ENCODE measurements around the gene MAGEL2.
A peak's percentile ranks its signal among the peaks of the same experiment; 100 is the strongest.

MAGEL2 gene

DNA sequence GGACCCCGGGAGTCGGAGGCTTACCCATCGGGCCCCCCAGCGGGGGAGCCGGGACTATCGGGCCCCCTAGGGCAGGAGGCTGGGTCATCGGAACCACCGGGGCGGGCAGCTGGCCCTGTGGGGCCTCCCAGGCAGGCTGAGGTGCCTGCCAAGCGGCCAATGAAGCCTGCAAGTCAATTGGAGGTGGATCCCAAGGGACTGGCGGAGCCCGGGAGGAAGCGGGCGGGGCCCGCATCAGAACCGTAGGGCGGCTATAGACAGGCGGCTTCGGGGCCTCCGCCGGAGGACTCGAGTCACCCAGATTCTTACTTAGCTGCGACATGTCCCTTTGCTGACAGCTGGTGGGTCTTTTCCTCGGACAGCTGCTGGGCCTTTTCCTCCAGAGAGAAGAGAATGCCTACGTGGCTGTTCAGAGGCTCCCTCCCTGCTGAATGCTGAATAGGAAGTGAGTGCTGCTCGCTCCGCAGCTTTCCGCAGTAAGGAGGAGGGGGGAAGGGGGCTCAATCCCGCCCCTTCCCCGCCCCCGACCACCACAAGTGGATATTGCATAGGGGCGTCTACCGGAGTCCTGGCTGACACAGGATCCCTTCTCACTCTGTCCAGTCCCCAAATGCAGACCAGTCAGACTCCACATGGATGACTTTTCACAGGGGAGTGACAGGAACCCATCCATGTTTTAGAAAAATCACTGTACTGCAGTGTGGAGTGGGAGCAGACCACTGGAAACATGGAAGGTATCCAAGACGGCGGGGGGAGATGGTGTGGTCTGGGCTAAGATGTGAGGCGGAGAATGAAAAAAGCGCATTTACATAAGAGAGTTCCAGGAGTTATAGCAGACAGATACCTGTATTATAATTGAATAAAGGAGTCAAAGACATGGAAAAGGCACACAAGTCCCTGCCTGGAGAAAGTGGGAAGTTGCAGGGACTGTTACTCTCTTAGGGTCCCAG, at the start of gene MAGEL2:
TSS of gene MAGEL2 (minus strand) at position 447 of the 950 bp plus-strand sequence. CDS start at position 322, 125 bp downstream.
- DNase-seq = peak; percentile 86

DNA sequence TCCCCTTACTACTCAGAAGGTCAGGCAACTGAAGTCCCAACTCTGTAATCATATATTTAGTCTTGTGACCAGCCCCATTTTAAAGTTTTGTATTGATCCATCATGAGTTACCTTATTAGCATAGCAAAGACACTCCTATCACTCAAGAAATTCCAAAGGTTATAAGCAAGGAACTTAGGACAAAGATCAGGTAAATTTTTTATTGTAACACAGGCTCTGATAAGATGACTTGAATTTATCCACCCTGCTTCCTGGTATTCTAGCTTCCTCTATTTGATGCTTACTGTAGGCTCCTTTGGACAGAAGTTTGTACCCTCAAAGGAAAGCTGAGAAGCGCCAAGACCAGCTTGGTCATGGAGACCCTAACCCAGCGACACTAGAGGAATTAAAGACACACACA, 47.6 kb upstream of the MAGEL2 start:
- DNase-seq = no peak

DNA sequence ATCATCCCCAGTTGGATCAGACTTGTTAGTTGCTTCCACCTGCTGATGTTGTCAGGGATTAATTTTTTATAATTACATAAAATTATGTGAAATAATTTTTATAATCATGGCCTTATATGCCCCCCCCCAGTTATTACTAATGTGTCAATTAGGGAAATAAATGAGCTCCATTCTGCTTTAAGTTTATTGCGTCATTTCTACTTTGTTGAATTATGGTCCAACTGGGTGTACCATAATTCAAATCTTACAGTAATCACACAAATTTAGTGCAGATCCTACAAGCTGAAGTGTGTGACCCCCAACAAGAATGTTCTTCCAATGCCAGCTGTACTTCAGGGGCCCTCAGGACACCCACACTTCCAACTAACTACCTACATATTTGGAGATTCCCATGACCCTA, 46.9 kb upstream of the MAGEL2 start:
- no peak for DNase-seq

DNA sequence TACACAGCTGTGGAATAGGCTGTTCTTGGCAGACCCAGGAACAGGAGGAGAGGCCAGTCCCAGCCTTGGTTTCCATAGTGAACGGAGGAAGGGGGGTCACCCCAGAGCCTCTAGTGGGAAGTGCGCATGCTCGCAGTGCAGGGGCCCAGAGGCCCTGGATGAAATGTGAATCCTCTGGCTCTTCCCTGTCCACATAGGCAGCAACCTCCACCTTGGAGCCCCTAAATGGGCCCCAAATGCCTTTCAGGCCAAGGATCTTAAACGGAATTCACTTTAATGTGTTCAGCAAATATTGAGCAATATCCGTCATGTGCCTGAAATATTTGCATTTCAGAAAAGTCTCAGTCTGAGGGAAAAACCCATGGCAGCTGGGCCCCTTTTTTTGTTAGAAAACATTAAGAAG, 42.8 kb upstream of the MAGEL2 start:
- peak; percentile 93 for DNase-seq

DNA sequence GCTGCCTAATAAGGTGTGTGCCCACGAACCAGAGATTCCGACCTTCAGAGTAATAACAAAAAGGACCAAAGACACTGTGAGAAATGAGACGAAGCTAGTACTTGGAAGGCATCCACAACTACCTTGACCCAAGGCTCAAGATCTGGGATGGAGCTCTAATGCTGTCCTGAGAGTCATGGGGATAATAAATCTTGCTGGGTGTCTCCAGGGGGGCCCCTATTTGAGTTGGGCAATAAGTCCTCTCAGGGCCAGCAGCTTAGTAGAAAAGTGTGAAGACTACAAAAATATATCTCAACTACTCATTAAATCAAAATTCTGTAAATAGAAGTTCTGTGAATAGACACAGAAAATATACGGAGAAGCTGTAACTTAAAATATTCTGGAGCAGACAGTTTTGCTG, 42.3 kb upstream of the MAGEL2 start:
- DNase-seq = no peak

DNA sequence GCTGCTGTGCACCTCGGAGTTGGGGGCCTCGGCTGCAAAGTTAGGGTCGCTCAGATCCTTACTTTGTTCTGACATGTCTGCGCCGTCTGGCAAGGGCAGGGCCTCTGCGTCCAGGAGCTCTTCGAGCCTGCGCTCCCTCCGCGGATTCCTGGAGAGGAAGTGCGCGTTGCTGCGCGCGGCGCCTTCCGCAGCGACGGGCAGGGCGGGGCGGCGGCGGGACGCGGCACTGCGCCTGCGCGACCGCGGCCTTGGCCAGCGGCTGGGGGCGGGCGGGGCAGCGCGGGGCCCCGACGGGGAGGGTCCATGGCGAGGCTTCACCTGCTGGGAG, 39.4 kb upstream of the MAGEL2 start, which contains the start of gene NDN:
TSS of gene NDN (minus strand) at position 163 of the 328 bp plus-strand sequence. CDS start at position 75, 88 bp downstream.
- DNase-seq = peak; percentile 80

DNA sequence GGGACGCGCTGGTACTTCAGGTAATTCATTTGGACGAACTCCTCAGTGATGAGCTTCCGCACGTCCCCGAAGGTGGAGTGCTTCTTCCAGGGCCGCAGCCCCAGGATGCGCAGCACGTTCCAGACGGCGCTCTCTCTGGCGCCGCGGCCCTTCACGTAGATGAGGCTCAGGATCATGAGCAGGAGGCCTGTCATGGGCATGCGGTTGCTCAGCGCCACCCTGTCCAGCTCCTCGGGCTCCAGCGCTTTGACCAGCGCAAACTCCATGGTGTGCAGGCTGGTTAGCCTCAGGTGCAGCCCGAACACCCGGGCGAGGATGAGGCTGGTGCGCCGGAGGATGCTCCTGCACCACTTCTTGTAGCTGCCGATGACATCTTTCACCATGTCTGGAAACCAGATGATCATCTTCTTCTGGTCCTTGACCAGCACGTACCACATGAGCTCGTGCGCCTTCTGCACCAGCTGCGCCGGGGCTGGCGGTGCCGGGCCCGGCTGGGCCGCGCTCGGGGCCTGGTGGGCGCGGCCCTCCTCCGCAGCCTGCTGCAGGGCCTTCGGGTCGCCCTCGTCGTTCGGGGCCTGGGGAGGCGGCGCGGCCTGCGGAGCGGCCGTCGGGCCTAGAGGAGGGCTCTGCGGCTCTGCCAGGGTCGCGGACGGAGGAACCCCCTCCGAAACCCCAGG, 38.9 kb upstream of the MAGEL2 start:
- DNase-seq = no peak

DNA sequence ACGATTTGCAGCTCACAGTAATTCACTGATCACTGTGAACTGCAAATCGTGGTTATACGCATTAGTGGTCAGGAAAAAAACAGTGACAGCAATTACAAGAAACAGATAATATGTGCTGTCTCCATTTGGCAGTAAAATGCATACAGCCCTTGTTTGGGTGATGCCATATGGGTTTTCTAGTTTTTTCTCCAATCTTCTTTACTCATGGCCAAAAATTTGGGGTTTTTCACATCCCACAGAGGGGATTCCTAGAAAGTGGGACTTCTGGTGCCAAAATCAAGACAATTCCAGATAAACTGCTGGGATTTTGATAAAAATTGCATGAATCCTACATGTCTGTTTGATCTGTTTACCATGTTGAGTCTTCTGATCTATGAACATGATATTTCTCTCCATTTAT, 23.8 kb upstream of the MAGEL2 start:
- no peak for DNase-seq

DNA sequence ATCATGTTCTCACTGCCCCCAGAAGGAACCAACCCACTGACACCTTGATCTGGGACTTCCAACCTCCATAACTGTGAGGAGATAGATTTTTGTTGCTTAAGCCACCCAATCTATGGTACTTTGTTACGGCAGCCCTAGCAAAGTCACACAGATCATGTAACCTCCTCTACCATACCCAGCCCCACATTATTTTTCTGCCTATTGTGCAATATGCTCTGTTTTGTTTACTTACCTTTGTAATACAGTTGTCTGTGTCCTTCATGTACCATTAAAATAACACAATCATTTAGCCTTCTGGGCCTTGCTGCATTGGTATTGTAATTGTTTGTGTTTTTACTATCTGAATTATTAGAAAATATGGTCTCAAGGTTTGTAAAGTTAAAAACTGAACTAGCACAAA, 23.3 kb upstream of the MAGEL2 start:
- DNase-seq = no peak

DNA sequence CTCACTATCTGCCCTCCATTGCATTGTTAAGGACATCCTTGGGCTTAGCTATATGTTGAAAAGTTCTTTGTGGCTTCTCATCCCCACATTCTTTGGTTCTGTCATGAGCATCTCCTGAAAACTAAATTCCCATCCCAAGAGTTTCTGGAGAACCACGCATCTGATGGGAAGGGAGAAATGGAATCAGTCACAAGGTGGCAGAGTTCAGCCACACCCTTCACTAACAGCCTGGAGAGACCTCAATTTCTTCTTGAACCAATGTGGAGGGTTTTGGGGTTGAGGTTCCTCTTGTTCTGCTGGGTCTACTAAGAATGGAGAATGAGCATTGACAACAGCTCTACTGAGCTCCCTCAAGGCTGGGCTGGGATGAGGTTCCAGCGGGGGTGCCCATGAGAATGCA, 15.6 kb upstream of the MAGEL2 start:
- no peak for DNase-seq

DNA sequence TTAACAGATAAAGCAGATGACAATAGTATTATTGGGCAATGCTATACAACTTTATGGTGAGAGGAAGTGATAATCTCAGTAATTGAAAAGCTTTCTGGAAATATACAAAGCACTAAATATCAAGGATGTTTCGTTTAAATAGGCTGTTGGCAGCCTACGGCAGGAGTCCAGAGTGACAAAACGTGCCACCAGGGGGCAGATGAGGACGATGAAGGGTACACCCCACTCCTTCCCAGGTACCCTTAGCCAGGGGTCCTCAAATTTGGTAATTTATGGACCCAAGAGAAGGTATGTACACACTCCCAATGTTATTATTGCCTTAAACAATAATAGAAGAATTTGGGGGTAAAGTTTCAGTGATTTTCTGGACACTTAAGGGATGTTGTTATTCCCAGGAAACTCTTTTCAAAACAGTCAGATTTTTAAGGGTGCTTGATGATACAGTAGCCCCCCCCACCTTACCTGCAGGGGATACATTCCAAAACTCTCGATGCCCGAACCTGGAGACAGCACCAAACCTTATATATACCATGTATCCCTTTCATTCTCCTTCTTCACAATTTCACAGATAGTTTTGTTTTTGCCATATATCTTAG, 1.4 kb upstream of the MAGEL2 start:
- DNase-seq = no peak

DNA sequence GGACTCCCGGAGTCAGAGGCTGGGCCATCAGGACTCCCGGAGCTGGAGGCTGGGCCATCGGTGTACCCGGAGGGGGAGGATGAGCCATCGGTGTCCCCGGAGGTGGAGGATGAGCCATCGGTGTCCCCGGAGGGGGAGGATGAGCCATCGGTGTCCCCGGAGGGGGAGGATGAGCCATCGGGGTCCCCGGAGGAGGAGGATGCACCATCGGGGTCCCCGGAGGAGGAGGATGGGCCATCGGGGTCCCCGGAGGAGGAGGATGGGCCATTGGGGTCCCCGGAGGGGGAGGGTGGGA, 719 bp downstream of the MAGEL2 start:
- no peak for DNase-seq

DNA sequence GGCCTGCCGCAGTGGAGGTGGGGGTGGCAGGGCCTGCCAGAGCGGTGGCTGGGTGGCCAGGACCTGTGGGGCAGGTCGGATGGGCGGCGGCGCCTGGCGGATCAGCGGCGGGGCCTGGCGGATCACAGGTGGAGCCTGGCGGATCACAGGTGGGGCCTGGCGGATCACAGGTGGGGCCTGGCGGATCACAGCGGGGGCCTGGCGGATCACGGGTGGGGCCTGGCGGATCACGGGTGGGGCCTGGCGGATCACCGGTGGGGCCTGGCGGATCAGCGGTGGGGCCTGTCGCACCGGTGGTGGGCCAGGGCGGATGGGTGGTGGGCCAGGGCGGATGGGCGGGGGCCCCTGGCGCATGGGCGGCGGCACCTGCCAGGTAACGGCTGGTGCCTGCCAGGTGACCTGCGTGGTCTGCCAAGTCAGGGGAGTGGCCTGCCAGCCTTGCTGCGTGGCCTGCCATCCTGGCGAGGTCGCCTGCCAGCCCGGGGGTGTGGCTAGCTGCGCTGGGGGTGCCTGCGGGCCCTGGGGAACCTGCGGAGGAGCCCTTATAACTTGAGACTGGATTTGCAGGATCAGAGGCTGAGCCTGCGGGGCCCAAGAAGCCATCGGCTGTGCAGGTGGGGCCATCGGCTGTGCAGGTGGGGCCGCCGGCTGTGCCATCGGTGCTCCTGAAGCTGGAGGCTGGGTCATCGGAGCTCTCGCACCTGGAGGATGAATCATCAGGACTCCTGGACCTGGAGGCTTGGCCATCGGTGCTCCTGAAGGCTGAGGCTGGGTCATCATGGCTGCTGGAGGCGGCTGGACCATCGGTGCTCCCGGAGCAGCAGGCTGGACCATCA, 1.3 kb downstream of the MAGEL2 start:
- no peak for DNase-seq

DNA sequence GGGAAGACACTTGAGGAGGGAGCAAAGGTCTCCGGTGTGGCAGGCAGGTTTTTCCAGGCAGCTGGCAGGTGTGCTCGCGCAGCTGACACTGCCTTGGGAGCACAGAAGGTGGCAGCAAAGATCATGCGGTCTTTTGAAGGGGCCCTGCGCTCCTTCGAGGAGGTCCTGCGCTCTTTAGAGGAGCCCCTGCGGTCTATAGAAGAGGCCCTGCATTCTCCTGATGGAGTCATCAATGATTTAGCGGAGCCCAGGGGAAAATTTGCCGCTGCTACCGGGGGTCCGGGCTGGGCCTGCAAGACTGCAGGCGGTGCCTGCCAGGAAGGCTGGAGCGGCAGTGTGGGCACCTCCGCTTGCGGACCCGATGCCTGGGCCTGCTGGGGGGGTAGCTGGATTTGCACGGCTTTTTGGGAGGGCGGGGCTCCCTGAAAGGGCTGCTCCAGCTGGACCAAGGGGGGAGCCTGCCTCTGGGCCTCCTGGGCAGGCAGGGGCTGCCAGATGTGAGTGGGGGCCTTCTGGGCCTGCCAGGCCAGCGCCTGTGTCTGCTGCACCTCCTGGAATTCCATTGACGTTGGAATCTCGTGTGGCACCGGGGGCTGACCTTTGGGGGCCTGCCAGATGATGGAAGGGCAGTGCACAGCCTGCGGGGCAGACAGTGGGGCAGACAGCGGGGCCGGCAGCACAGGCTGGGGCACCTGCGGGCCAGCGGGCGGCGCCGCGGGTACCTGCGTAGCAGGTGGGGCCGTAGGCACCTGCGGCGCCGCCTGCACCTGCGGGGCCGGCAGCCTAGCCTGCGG, 2.1 kb downstream of the MAGEL2 start:
- DNase-seq = no peak

DNA sequence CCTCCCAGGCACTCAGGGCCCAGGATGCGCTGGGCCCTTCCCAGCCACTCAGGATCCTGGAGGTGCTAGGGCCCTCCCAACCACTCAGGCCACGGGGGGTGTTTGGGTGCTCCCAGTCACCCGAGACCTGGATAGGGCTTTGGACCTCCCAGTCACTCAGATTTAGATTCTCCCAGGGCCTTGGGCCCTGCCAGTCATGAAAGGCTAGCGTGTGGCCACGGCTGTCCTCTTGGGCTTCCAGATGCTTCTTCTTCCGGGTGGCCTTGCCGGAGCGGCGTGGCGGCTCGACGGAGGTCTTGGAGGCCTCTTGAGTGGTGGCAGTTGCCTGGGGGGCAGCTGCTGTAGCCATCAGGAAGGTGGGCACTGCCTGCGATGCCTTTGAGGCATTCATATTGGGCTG, 2.8 kb downstream of the MAGEL2 start:
- no peak for DNase-seq

DNA sequence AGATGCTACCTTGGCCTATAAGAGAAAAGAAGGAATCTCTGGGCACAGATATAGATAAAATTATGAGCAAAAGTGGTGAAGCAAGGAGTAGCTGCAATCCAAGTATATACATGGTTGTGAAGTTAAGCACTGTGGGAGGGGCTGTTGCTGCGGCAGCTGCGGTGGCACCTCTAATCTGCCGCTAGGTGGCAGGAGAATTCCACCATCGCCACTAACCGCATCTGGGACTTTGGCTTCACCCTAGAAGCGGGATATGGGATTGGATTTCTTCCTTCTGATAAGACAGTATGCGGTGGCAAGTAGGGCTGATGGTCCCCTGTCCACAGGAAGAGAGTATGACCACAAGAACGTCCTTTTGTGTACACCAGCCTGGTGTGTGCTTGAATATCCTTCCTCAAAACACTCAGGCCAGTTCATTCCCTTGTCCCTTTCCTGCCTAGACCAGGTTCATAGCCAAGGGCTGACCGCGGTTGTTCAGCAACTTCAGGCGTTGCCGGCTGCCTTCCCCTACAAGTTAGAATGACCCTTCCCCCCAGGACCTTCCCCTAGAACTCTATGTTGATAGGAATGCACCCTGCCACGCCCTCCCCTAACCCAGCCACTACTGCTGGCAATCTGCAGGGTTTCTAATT, 5.1 kb downstream of the MAGEL2 start:
- peak; percentile 65 for DNase-seq

DNA sequence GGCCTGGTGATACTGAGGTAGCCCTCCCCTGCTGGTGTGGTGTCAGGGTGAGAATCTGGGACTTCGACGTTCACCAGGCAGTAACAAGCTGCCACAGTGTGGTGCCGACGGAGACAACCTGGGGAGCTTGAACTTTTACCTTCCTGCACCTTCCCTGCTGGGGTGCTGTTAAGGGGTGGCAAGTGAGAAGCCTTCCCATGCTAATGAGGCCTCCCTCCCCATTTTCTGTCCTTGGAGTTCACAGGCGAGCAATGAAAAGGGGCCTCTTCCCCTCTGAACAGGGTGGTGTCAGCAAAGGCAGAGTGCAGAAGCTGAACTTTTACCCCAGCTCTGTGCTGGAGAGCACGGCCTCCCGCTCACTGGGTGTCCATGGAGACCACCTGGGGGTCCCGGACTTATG, 13.5 kb downstream of the MAGEL2 start:
- no peak for DNase-seq

DNA sequence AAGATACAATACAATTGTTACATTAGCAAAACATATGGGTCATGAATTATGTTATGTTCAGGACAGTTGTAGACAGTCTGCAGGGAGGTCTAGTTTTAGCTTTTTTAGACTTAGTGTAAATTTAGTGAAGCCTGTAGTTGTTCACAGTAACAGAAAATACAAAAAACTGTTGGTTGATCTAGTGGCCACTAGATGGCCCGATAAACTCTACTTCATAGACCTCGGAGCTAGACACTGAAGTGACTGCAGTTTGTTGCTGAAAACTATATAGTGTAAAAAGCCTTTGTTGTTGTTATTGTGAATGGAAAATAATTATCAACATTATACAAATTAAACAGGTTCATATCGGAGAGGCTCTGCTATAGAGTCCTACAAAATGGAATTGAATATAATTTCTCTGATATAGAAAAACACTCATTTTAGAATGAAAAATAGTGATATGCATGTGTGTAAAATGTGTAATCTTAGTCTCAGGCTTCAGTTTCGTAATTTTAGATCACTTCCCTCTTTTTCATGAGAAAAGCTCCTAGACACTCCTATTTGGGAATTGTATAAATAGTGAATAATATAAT, 18.3 kb downstream of the MAGEL2 start:
- no peak for DNase-seq

DNA sequence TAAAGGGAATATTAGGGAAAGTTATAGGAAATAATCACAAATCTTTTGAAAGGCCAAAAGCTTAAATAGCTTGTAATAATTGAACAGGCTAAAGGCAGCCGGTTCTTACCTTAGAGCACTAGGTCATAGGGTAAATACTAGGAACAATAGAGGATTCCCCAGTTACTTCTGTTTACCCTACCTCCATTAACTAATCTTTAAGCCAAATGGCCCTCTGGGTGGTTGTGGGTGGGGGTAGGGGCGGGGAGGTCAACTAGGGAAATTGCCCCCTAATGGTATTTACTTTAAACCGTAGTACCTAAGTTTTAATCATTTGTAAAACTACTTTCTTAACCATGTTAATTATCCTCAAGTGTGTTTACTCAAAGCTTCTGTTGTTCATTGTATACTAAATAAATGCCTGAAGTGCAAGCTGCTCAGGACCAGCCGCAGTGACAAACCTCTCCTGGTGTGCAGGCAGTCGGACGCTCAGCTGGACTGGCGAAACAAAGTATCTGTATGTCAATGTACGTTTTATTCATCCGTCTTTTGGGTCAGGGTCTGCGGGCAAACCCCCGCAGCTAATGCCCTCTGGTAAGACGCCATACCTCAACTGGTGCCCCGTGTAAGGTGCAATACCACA, 18.9 kb downstream of the MAGEL2 start:
- no peak for DNase-seq

DNA sequence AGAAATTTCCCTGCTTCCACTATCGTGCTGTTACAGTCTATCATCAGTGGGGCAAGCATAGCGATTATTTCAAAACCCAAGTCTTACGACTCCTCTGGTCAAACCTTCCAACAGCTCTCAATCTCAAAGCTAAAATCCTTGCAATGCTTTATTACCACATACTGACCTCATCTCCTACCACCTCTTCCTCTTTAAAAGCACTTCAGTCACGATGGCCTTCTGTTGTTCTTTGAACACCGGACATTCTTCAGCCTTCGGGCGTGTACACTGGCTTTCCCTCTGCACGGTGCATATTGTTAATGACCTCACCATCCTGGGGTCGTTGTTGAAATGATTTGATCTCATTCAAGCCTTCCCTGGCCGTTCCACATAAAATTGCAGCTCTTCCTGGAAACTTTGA, 31.1 kb downstream of the MAGEL2 start:
- no peak for DNase-seq

DNA sequence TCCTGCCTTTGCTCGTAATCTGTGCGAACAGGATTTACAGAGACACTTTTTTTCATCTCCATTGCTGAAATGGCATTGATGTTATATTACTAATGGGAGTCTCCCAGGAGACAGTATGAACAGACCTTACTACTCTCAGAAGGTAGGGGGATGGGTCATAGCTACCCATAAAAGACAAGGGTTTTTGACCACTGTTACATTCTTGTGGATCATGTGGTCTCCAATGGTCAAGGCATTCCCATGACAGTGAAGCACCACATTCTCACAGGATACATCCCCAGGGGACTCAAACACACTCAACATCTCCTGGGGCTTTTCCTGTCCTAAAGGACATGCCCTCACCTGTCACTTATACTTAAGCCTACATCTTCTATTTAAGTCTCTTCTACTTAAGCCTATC, 41.4 kb downstream of the MAGEL2 start:
- DNase-seq = no peak
